HG03159 (cell line): ENCODE results near the gene DCDC1.
A peak's percentile ranks its signal among the peaks of the same experiment; 100 is the strongest.

Experiments used
- ATAC-seq: cut with Tn5 transposase; IDR thresholded peaks from one replicate; pipeline ENCODE4 v1.9.1; 2021; ENCODE audit warnings: mild to moderate bottlenecking, moderate library complexity; ENCODE audit not compliant: unreplicated experiment

Gene DCDC1

GRCh38 chr11:30917859-30918478 is 451.6 kb downstream of the DCDC1 start:
- ATAC-seq = peak; percentile 76

- no peak for ATAC-seq
Measured at GRCh38 chr11:30917266-30917665, 452.3 kb downstream of the DCDC1 start.

GRCh38 chr11:30916764-30917163 is 452.8 kb downstream of the DCDC1 start:
- ATAC-seq = no peak

GRCh38 chr11:30914143-30914762 is 455.3 kb downstream of the DCDC1 start:
- no peak for ATAC-seq

GRCh38 chr11:30911247-30911646 is 458.3 kb downstream of the DCDC1 start:
- ATAC-seq = no peak

- no peak for ATAC-seq
Measured at GRCh38 chr11:30908857-30909256, 460.7 kb downstream of the DCDC1 start.

- no peak for ATAC-seq
Measured at GRCh38 chr11:30908272-30908671, 461.3 kb downstream of the DCDC1 start.

- ATAC-seq = no peak
Measured at GRCh38 chr11:30902929-30903328, 466.6 kb downstream of the DCDC1 start.

- no peak for ATAC-seq
Measured at GRCh38 chr11:30895046-30895445, 474.5 kb downstream of the DCDC1 start.

- no peak for ATAC-seq
Measured at GRCh38 chr11:30893318-30893717, 476.2 kb downstream of the DCDC1 start.

GRCh38 chr11:30889143-30889794 is 480.3 kb downstream of the DCDC1 start:
- ATAC-seq = no peak

- ATAC-seq = no peak
Measured at GRCh38 chr11:30879322-30880005, 490.1 kb downstream of the DCDC1 start.

- ATAC-seq = no peak
Measured at GRCh38 chr11:30878400-30878799, 491.1 kb downstream of the DCDC1 start.

GRCh38 chr11:30876663-30877396 is 492.7 kb downstream of the DCDC1 start:
- no peak for ATAC-seq

- no peak for ATAC-seq
Measured at GRCh38 chr11:30876228-30876627, 493.3 kb downstream of the DCDC1 start.

- no peak for ATAC-seq
Measured at GRCh38 chr11:30875806-30876205, 493.7 kb downstream of the DCDC1 start.

GRCh38 chr11:30873924-30874610 is 495.5 kb downstream of the DCDC1 start:
- no peak for ATAC-seq

- no peak for ATAC-seq
Measured at GRCh38 chr11:30868626-30869081, 500.9 kb downstream of the DCDC1 start.

GRCh38 chr11:30863209-30863608 is 506.3 kb downstream of the DCDC1 start:
- ATAC-seq = no peak

- no peak for ATAC-seq
Measured at GRCh38 chr11:30861531-30861930, 508.0 kb downstream of the DCDC1 start.
